BJ (cell line): ENCODE results near the gene ZBTB40. TPM values are rescaled to one million over a fixed set of nuclear protein-coding genes. Genes with fewer than 3 reads are reported as not detected.

Experiments used
- CTCF ChIA-PET: fragments of 350-600 bp; formaldehyde crosslinking; extraction: SDS; loops from one replicate; lab custom pipeline; 2021; ENCODE audit warnings: antibody characterized with exemption, inconsistent platforms; lab: Yijun Ruan, JAX
- POLR2A ChIA-PET: fragments of 300-600 bp; sonication (Branson Sonifier 250); formaldehyde crosslinking; extraction: SDS; loops from one replicate; lab custom pipeline; 2021; ENCODE audit warnings: antibody characterized with exemption; lab: Charles Lee
- DNase-seq: peaks from one replicate; pipeline ENCODE4 v3.0.0-alpha.2; 2011; ENCODE audit warnings: low read depth
- H3K27me3 ChIP-seq: 2 replicates; pipeline ENCODE4 v1.6.0; 2011; ENCODE audit warnings: low read length; ENCODE audit not compliant: control insufficient read depth, insufficient read depth
- H3K36me3 ChIP-seq: 2 replicates; pipeline ENCODE4 v1.5.1; 2011; ENCODE audit warnings: low read length; ENCODE audit not compliant: control insufficient read depth, insufficient read depth
- H3K4me3 ChIP-seq: 2 replicates; pipeline ENCODE4 v1.5.1; 2011; ENCODE audit warnings: low read depth, mild to moderate bottlenecking, control low read depth, low read length
- polyA plus RNA-seq: library from polyadenylated mRNA; depleted of rRNA; stranded (reverse); fragments of >200 nt; gene quantifications from 2 replicates; pipeline ENCODE4 v1.2.3, GENCODE V29; 2011
- TF ChIP-seq, protein P1 (sequence below): IDR thresholded peaks from 2 replicates; pipeline ENCODE4 v1.5.1; 2011; ENCODE audit warnings: low read depth, mild to moderate bottlenecking, control low read depth, inconsistent platforms, low read length, moderate library complexity; ENCODE audit not compliant: insufficient read depth

The ZBTB40 gene
- polyA plus RNA-seq, 1 experiment, result 5.0 TPM

DNA sequence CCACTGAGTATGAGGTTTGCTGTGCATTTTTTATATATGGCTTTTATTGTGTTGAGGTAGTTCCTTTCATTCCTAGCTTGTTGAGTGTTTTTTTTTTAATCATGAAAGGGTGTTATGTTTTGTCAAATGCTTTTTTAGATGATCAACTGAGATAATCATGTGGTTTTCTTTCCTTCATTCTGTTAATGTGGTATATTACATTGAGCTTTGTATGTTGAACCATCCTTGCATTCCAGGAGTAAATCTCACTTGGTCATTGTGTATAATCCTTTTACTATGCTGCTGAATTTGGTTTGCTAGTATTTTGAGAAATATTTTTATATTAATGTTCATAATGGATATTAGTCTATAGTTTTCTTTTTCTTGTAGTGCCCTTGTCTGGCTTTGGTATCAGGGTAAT, 11.1 kb upstream of the ZBTB40 start:
- H3K4me3 ChIP-seq, result no peak overlapping the region
- CTCF ChIA-PET, result interaction anchor here (0.6 kb wide), 1 partner anchor 443 kb away, joined by 3 read pairs; no protein-coding TSS in a partner anchor
- TF ChIP-seq, protein P1, sequence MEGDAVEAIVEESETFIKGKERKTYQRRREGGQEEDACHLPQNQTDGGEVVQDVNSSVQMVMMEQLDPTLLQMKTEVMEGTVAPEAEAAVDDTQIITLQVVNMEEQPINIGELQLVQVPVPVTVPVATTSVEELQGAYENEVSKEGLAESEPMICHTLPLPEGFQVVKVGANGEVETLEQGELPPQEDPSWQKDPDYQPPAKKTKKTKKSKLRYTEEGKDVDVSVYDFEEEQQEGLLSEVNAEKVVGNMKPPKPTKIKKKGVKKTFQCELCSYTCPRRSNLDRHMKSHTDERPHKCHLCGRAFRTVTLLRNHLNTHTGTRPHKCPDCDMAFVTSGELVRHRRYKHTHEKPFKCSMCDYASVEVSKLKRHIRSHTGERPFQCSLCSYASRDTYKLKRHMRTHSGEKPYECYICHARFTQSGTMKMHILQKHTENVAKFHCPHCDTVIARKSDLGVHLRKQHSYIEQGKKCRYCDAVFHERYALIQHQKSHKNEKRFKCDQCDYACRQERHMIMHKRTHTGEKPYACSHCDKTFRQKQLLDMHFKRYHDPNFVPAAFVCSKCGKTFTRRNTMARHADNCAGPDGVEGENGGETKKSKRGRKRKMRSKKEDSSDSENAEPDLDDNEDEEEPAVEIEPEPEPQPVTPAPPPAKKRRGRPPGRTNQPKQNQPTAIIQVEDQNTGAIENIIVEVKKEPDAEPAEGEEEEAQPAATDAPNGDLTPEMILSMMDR, result no peak
- POLR2A ChIA-PET, result no interaction called here
- H3K27me3 ChIP-seq, result no peaks in the 10 kb centered on the region
- H3K36me3 ChIP-seq, result no peaks in the 10 kb centered on the region
- DNase-seq, result no peak

DNA sequence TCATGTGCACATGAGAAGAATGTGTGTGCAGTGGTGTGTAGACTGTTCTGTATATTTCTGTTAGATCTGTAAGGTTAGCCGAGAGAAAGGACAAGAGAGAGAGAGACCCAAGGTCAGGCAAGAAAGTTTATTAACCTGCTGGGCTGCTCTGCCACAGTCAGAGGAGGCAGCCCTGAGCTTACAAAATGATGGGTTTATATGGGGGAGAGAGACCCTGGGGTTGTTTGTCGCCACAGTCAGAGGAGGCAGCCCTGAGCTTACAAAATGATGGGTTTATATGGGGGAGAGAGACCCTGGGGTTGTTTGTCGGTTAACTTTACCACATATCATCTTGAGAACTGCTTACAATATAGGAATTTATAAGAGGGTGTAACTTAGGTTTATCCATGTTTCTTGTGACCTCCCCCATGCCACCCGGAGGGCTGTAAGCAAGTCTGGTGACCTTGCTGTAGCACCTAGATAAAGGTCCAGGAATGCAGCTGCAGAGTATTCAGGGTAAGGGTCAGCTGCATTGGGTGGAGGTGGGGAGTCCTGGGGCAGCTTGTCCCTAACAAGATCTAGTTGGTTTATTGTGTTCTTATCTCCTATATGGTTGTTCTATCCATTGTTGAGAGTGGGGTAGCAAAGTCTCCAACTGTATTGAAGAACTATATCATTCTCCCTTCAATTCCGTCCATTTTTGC, 9.3 kb upstream of the ZBTB40 start:
- H3K4me3 ChIP-seq, result no peak overlapping the region
- no peak for DNase-seq
- TF ChIP-seq, protein P1, result no peak
- H3K27me3 ChIP-seq, result no peaks in the 10 kb centered on the region
- no peaks in the 10 kb centered on the region for H3K36me3 ChIP-seq
- POLR2A ChIA-PET, result no interaction called here
- CTCF ChIA-PET, result no interaction called here

DNA sequence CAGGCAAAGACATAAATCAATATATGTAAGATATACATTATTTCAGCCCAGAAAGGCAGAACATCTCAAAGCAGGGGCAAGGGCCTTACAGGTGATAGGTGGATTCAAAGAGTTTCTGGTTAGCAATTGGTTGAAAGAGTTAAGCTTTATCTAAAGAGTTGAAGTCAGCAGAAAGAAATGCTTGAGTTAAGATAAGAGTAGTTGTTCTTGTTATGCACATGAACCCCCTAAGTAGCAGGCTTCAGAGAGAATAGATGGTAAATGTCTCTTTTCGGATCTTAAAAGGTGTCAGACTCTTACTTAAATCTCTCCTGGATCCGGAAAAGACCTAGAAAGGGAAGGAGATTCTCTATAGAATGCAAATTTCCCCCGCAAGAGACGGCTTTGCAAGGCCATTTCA, 8.3 kb upstream of the ZBTB40 start:
- no peak for DNase-seq
- Histone ChIP-seq H3K36me3 (no peaks in the 10 kb centered on the region), H3K27me3 (no peaks in the 10 kb centered on the region), H3K4me3 (no peak overlapping the region)
- TF ChIP-seq, protein P1, result no peak
- CTCF ChIA-PET, result no interaction called here
- POLR2A ChIA-PET, result no interaction called here

DNA sequence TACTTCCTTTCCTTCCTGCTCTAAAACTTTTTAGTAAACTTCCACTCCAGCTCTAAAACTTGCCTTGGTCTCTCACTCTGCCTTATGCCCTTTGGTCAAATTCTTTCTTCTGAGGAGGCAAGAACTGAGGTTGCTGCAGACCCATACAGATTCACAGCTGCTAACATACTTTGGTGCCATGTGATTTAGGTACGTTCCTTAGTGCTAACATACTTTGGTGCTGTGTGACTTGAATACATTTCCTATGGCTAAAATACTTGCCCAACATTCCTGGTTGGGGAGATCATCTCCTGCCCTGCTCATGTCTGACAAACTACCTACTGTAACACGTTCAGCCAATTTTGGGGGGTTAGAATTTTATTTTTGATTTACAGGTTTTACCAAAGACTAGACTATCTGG, 6.8 kb upstream of the ZBTB40 start:
- no peak for DNase-seq
- Histone ChIP-seq H3K27me3 (no peaks in the 10 kb centered on the region), H3K4me3 (no peak overlapping the region), H3K36me3 (no peaks in the 10 kb centered on the region)
- TF ChIP-seq, protein P1, result no peak
- POLR2A ChIA-PET, result no interaction called here
- CTCF ChIA-PET, result no interaction called here

DNA sequence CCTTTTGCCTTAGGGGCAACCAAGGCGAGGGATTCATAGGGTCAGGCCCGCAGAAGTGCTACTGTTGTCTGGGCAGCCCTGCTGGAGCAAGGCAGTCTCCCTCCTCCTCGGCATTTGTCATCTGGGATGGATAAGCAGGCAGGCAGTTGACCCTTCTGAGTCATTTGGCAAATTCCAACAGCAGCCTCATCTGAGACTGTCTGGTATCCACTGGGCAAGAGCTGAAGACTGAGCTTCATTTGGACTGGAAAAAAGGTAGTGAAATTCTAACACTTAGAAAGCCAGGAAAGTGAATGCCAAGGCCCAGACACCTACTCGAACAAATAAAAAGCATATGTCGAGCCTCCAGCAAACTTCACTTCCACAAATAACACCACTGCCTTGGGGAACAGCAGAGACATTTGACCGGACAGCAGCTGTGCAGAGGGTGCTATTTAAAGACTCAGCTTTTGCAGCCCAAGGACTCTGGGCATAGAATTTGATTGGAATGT, 4.0 kb upstream of the ZBTB40 start:
- no peaks in the 10 kb centered on the region for H3K27me3 ChIP-seq

More for the DNA sequence above, 4.0 kb upstream of the ZBTB40 start:
- ChIA-PET POLR2A (no interaction called here), CTCF (interaction anchor here (0.8 to 1.2 kb wide), 2 partner anchors 29 to 31 kb away, joined by 3 read pairs; no protein-coding TSS in a partner anchor)
- Histone ChIP-seq H3K4me3 (no peak overlapping the region), H3K36me3 (no peaks in the 10 kb centered on the region)
- TF ChIP-seq, protein P1, result no peak
- peak; percentile 73 for DNase-seq
